NCI-H345 (cell line): ENCODE measurements around the gene GABRA6.
"Not testable (repeated sequence)": the region's sequence is repeated elsewhere in the genome, so short reads cannot be mapped to it uniquely, and the experiment has no call there.

ENCODE experiments used
- DNase-seq: peaks from one replicate; lab custom pipeline; 2025; lab: John Stamatoyannopoulos, UW

GABRA6 gene

DNA sequence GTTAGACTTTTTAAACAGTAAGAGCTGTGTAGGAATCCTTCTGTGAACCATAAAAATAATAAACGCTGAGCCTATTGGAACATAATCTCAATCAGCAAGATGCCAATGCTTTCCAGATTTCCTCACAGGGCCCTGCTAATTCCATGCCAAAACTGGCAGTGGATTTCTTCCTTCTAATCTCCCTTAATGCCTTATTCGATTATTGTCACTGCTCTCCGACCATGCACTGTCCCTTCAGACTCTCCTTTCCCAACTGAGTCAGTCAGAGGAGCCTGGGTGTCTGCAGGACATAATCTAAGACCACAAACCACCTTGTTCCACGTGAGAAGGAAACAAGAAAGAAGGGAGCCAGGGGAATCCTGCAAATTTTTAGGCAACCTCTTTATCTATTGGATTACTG lies at the start of gene GABRA6:
Gene GABRA6 (plus strand): TSS at position 261 of the 400 bp plus-strand sequence. CDS start 269 bp downstream, outside the sequence.
- no peak for DNase-seq

DNA sequence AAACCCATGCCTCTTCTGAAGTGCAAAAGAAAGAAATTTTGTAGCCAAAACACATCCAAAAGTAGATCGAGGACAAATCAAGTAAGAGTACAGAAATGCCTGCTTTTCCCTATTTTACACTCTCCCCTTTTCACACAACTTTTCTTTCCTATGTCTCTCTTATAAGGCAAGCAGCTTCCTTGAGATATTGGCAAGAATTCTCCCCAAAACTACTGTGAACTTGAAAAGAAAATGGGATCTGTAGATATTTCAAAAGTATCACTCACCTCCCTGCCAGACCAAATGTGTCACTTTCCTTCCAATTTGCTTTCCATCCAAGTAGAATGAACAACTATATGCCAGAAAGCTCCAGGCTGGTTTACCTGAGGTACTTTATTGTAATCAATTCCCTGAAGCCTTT lies 47.9 kb upstream of the GABRA6 start:
- no peak for DNase-seq

DNA sequence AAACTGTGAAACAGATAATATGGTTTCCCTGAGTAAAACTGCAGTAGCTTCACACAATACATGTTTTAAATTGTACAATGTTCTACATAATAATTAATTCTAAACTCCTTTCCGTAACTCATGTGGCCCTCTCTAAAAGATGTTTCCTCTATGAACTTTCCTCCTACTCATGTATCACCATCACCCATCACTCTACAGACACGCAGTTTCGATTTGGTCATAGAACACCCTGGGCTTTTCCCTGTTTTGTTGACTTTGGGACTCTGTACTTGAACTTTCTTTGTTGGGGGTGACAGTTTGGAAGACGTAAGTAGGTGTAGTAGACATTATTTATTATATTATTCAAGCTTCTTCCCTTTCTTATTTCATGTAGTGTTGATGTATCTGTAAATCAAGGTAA lies 44.1 kb upstream of the GABRA6 start:
- DNase-seq: no peak

DNA sequence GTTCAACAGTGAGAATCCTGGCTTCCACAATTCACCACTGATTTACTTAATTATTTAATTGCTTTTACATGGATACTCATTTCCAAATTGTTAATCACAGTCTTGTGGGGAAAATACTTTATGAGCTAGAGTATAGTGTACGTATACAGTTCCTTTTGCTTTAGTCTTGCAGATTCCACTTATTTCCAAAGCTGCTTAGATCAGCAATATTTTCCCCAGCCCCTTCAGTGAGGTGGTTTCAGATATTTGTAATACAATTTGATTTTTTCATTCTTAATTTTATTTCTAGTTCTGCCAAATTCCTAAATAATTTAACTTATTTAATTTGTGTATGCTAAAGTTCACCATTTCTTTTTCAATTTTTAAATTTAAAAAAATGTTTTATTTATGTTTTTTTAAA lies 40.3 kb upstream of the GABRA6 start:
- DNase-seq: no peak

DNA sequence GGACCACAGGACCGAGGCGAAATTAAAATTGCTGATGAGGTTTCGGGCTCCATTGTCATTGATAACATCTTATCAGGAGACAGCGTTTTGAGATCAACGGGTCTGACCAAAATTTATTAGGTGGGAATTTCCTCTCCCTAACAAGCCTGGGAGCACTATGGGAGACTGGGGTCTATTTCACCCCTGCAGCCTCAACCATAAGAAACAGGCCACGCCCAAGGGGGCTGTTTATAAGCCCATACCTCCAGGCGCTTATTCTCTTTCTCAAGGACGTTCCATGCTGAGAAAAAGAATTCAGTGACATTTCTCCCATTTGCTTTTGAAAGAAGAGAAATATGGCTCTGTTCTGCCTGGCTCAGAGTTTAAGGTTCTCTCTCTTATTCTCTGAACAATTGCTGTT lies 33.6 kb upstream of the GABRA6 start:
- DNase-seq: not testable (repeated sequence)

DNA sequence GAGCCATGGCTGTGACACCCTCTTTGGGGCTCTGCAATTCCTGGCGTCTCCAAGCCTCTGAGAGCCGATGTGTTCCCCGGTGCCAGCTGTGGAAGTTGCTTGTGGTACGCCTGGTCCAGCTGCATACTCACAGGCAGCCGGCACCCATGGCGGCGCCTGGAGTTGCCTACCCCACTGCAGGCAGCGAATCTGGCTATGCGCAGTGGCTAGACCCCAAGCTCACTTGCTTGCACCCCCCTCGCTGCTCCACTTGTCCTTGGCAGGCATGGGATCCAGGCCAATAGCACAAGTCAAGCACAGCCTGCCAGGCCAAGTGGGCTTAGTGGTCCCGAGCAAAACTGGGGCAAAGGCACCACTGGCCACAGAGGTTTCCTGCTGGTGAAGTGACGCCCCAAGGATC lies 24.7 kb upstream of the GABRA6 start:
- no peak for DNase-seq

DNA sequence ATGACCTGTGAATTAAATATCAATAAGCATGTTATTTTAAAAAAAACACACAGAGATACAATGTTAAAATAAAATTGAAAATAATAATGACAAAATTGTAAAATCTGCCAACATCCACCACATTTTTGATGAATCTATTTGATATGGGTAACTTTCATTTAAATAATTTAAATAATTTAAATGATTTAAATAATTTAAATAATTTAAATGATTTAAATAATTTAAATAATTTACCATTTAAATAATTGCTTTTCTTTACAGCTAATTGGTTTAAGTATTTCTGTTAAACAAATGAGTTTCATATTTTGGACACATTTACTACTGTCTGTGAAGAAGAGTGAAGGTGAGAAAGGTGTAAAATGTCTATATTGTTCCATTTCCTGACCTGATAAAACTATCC lies 22.1 kb upstream of the GABRA6 start:
- no peak for DNase-seq

DNA sequence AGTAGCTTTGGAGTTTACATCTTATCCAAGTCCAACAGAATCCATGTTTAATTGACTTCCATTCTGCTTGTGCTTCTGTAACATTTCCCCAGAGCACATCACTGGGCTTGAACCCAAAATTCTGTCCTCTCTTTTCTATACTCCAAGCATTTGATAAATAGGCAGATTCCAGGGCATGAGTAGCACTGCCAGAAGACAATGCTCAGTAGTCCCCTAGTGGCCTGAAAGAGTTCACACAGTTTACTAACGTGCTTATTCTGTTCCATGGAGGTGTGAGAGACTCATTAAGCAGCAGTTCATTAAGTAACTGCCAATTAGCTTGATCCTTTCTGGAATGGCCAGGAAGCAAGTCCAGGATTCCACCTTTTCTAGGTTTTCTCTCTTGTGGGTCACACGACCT lies 9.4 kb upstream of the GABRA6 start:
- no peak for DNase-seq

DNA sequence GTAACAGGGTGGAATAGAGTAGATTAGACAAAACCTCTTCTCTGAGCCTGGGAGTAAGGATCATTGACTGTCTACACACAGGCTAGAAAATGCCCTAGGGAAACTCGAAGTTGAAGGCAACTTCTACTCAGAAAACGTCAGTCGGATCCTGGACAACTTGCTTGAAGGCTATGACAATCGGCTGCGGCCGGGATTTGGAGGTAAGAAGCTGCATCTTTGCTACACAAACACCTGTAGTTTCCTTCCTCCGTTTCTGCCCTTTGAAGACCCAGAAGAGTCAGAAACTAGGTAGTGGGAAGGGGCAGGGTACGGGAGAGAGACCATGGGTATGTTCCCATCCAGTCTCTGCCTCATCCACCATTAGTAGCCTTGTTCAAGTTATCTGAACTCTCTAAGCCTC lies 628 bp downstream of the GABRA6 start:
- DNase-seq: no peak

DNA sequence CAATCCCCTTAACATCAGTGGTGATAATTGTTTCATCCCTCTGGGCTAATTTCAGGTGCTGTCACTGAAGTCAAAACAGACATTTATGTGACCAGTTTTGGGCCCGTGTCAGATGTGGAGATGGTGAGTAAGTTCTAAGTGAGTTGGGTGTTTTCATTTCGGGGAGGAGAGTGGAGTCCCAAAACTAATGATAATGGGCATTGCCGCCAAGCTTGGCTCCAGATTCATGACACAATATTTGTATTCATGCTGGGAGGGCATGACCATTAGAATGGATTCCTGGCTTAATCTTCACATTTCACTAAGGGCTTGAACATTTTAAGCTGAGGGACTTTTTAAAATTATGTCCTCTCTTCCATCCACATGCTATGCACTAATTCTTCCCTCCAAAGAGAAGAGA lies 1.4 kb downstream of the GABRA6 start:
- no peak for DNase-seq

DNA sequence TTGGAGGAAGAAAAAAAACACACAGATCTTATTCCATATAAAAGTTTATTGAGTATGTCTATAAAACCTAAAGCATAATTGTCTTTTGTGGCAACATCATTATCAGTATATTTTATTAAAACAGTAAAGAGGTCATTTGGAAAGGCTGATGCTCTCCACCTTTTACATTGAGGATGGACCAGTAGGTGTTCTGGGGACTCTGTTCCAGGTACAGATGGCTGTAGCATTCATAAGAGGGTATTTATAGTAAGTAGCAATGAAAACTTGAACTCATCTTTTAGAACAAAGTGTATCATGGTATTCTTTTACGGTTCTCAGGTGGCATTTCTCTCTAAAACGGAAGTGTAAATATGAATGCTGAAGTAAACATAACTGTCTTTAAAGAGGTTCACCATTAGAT lies 1.8 kb downstream of the GABRA6 start:
- no peak for DNase-seq

DNA sequence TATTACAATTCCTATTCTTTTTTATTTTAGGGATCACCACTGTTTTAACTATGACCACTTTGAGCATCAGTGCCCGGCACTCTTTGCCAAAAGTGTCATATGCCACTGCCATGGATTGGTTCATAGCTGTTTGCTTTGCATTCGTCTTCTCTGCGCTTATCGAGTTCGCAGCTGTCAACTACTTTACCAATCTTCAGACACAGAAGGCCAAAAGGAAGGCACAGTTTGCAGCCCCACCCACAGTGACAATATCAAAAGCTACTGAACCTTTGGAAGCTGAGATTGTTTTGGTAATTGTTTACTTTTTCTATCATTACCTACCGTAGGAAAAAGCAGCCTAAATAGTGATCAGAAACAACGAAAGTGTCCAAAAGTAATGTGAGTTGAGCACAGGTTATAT lies 6.4 kb downstream of the GABRA6 start:
- DNase-seq: no peak

DNA sequence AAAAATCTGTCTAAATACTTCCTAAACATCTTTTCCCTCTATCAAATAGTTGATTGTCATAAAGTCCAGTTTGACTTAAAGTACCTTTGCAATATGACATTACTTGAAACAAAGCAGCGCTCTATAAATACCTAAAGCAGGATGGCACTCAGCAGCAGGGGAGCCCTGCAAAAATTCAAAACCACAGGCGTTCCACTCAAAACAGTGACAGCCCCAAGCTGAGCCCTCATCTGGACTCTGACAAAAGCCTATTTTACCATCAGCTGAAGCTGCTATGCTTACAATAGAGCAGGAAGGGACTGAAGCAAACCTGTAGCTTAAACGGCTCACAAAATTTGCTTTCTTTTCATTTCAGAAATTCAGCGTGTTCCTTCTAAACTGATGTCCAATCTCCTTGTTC lies 11.5 kb downstream of the GABRA6 start:
- no peak for DNase-seq

DNA sequence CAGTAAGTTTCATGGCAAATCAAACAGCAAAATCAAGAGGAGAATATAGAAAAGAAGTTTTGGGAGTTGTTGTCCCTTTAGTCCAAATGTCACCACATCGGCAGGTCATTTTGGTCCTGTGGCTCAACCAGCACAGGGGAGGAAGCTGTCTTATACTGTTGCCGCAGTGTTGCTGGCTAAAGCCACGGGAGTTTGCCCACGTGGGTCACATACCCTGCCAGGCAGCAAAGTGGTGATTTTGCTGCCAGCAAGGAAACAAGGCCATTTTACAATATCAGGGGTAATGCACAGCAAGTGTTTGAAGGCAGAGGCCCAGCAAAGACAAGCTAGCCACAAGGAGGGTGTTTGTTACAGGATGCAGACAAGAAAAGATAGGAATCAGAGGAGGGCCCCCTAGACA lies 14.5 kb downstream of the GABRA6 start:
- no peak for DNase-seq

DNA sequence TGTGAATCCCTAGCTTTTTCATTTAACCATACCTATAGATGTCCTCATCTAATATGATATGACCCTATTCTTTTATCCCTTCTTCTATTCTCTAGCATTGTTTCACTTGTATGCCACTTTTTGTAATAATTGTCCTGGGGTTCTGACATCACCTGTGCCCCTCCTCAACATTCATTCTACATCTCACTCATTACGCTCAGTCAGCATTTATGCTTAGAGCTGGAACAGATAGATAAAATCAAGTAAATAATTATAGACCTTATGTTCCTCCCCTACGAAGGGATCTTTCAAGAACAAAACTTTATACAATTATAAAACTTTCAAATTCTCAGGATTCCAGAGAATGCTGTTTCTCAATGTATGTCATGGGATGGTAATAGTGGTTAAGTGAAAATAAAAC lies 18.0 kb downstream of the GABRA6 start:
- no peak for DNase-seq

DNA sequence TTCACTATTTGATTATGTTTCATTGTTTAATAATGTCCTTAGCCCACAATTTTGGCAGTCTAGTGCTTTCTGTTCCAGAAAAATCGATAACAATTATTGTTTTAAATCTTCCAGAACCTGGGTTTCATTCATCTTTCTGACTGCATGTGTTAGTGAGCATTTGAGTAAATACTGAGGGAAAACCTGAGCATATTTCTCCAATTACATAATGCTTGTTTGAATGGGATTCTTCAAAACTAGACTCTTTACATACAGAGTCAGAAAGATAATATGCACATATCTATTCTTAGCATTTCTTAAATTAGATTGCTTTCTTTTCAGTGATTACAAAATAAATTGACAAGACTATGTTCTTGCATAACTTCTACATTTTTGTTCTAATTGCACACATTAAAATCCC lies 21.9 kb downstream of the GABRA6 start:
- DNase-seq: no peak

DNA sequence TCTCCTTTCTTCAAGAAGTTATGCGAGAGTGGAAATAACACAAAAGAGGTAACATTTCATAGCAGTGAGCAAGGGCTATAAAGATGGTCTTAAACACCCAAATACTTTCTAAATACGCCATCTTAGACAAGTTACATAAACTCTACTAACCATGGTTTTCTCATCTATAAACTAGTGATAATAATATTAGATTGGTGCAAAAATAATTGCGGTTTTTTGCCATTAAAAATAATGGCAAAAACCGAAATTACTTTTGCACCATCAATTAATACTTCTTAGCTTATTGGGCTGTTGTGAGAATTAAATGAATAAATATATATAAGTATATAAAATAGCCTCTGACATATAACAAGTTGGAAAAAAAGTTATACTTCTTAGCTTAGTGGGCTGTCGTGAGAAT lies 23.7 kb downstream of the GABRA6 start:
- DNase-seq: no peak

DNA sequence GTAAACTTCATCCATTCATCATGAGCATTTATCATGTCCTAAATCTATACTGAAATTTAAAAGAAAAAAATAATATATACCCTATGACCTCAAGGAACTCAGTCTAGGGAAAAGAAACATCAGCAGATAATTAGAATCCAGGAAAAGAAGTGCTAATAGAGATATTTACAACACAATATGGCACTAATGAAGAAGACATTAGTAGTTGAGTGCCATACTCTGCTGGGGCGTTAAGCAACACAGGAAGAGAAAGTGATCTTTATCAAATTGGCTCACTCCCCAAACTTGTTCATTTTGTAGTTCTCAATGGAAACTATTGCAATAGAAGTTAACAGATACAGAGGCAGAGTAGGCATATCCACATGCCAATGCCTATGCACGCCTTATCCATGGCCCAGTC lies 27.5 kb downstream of the GABRA6 start:
- DNase-seq: no peak

DNA sequence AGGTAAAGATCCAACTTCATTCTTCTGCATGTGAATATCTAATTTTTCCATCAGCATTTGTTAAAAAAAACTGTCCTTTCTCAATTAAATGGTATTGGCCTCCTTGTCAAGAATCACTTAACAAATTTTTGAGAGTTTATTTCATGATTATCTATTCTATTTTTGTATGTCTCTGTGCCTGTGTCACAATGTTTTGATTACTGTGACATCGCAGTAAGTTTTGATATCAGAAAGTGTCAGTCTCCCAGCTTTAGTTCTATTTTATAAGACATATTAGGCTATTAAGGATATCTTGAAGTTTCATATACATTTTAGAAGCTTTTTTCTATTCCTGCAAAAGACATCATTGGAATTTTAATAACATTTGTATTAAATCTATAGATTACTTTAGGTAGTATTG lies 33.6 kb downstream of the GABRA6 start:
- no peak for DNase-seq

DNA sequence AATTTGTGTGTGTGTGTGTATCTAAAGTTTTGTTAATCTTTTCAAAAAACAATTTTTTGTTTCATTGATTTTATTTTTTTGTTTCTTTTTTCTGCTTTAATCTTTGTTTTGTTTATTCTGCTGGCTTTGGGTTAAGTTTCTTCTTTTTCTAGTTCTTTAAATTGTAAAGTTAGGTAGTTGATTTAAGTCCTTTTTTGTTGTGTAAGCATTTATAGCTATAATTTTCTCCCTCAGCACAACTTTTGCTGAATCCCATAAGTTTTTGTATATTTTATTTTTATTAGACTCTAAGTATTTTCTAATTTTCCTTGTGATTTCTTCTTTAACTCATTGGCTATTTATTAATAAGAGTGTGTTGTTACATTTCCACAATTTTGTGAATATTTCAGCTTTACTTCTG lies 34.9 kb downstream of the GABRA6 start:
- no peak for DNase-seq

DNA sequence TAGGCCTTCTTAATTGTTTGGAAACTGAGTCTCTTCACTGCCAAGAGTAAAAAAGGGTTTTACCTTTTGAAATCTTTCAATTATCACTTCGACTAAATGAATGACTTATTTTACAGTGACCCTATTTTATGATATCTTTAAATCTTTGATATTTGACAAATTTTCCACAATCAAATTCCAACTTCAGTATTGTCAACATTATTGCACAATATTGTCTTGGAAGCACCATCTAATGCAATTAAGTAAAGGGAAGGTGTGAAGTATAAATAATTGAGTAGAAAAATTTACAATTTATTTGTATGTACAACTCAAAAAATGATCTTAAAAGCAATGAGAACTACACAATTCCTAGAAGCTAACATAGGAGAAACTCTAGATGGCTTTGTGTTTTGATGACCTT lies 49.2 kb downstream of the GABRA6 start:
- DNase-seq: no peak

DNA sequence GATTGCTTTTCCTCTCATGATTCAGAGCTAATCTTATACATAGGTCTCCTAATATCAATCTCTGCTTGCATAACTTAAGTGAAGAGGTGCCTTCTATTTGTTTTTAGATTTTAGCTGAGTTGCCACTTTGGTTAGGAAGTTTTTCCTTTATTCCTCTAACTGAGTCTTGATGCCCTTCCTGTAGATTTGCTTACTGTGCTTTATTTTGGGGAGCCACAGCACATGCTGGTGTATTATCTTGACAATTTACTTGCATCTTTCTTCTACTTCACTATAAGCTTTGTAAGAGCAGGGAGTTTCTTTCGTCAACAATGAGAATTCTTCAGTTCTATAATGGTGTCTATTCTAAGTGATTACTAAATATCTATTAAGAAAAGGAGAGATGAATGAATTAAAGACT lies 54.9 kb downstream of the GABRA6 start:
- no peak for DNase-seq

DNA sequence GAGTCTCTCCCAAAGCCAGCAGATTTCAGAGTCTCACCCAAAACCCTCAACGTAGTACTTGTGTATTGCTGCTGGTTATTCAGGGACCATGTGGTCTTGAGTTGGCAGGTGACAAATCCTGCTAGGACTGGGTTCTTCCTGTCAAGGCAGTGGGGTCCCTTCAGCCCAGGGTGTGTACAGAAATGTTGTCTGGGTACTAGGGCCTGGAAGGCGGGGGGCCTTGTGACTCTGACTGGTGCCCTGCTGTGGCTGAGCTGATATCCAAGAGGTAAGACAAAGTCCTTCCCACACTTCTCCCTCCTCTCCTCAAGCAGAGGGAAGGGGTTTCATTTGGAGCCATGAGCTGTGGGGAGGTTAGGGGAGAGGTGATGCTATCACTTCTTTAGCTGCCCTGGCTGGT lies 58.8 kb downstream of the GABRA6 start:
- no peak for DNase-seq

DNA sequence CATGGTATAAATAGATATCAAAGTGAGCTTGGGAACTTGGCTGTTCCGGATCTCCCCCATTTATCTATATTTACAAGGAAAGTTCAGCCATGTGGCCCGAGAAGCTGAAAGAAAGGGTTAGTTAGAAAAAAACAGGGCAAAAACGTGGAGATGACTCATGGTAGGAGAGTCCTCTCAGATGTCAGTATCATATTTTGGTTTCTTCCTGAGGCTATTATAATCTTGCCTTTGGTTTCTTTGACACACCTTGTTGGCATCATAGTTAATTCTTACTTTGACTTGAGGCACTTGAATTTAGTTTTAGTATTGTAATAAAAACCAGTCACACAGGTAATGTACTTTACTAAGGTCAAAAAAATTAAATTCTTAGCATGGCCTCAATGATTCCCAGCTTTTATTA lies 59.9 kb downstream of the GABRA6 start:
- no peak for DNase-seq

DNA sequence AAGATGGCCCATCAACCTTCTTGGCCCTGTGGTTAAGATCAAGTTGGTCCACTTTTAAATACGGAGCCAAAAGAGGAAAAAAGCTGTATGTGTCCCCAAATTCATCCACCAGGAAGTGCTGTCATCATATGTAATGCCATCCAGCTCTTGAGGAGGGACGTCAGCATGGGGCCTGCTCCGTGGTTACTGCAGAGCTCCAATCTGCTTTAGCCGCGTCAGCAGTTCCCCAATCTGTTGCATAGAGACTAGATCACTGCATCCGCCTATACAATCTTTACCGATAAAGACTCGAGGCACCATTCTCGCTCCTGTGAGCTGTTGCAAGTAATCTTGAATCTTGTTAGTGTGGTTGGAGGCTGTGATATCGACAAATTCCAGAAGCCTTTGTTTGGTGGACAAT lies 65.7 kb downstream of the GABRA6 start:
- no peak for DNase-seq
